GM18520 (cell line): Measurements from ENCODE around the gene NAT14.

Source experiments
- ATAC-seq: cut with Tn5 transposase; IDR thresholded peaks from one replicate; pipeline ENCODE4 v1.9.1; 2021; ENCODE audit not compliant: unreplicated experiment

NAT14 gene

DNA sequence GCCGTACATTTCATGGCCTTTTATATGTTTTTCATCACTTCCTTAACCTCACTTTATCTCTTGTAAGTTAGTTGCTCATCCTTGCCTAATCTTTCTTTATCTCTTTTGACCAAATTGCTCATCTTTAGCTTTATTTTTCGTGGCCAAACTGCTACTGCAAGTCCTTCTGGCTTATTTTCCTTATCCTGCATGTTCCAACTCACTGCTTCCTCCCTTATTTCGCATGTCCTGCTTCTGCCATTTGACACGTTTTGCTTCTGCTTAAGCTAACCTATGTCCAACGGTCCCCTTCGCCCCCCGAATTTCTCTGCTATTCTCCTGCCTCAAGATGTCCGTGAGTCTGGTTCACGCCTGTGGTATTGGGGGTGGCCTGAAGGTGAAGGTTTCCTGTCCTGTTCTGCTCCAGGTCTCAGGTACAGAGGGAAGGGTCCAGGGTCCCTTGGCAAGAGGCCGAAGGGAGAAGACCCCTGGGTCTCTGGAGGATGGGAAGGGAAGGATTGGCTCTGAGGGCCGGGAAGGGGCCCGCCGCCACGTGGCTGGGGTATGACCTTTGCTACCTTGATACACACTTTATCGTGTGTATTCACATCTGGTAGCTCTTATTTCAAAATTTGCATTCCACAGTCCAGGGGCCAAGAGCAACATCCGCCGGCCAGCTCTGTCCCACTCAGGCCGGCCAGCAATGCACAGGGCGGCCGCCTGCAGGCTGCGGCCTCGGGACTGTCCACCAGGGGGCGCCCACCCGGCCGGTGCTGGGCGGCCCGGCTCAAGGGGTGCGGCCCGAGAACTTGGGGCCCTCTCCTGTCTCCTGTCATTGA is 17.5 kb upstream of the NAT14 start:
- ATAC-seq = peak; percentile 61

DNA sequence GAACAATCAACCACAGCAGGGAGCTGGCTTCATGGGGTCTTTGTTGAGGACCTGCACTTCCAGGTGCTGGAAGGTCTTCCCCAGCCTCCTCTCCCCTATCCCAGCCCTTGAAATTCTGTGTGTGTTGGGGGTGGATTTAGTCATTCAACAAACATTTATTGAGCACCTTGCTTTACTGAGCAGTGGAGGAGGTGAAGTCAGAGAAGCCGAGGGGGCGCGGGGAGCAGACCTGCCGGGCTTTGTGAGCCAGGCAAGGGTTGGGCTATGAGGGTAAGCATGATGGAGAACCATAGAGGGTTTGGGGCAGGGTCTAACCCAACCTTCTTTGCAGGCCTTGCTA is 17.0 kb upstream of the NAT14 start:
- no peak for ATAC-seq

DNA sequence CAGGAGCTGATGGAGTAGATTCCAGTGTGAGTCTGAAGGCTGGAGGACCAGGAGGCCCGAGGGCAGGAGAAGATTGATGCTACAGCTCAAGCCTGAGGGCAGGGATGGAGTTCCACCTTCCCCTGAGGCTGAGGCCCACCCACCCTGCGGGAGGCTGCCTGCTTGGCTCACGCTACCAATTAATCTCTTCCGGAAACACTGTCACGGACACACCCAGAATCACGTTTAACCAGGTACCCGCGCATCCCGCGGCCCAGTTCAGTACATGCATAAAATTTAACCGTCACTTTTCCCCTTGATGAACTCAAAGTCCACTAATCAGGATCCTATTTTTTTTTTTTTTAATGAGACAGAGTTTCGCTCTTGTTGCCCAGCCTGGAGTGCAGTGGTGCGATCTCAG is 13.7 kb upstream of the NAT14 start:
- ATAC-seq = no peak

DNA sequence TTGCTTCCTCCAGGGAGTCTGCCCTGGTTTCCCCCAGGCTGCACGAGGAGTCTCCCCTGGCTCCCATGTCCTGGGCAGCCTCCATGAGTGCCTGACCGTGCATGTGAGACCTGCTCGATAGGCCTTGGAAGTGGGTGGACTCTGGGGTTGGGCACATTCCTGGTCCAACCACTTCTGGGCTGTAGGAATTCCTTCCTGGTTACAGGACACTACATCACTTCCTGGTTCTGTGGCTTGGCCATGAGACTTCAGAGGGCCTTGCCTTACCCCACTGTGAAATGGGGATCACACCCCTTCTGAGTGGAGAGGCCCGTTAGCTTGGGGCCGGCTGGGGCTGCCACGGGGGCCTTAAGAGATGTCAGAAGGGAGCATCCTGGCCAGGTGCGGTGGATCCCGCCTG is 12.5 kb upstream of the NAT14 start:
- ATAC-seq = no peak

DNA sequence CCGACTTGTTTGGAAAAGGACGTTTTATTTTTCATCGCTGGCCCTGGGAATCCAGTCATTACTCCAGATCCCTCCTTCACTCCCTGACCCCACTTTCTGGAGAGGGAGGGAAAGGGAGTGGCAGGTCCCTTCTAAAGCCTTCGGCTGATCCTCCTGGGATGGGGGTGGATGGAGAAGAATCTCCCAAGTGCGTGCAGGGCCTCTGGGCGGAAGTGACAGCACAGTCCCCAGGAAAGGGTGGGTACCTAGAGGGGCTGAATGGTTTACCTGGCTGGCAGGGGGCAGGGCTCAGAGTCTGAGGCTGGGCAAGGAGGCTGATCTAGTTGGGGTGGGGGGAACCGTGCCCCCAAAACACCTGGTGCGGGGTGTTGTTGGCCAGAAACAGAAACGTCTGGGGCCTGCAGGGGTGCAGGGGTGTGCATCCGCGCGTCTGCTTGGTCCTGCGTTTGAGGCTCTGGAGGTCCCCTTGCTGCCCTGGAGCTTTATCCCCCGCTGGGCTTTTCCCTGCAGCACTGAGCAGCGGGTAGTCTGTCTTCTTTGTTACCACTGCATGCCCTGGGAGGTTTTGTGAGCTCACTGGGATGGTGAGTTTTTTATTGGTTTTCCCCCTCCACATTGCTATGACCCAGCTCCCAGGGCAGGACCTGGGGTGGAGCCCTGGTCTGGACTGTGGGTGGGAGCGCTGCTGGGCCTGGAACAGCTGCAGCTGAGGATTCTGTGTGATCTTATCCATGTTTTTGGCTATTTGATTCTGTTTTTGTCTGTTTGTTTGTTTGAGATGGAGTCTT is 11.6 kb upstream of the NAT14 start:
- no peak for ATAC-seq

DNA sequence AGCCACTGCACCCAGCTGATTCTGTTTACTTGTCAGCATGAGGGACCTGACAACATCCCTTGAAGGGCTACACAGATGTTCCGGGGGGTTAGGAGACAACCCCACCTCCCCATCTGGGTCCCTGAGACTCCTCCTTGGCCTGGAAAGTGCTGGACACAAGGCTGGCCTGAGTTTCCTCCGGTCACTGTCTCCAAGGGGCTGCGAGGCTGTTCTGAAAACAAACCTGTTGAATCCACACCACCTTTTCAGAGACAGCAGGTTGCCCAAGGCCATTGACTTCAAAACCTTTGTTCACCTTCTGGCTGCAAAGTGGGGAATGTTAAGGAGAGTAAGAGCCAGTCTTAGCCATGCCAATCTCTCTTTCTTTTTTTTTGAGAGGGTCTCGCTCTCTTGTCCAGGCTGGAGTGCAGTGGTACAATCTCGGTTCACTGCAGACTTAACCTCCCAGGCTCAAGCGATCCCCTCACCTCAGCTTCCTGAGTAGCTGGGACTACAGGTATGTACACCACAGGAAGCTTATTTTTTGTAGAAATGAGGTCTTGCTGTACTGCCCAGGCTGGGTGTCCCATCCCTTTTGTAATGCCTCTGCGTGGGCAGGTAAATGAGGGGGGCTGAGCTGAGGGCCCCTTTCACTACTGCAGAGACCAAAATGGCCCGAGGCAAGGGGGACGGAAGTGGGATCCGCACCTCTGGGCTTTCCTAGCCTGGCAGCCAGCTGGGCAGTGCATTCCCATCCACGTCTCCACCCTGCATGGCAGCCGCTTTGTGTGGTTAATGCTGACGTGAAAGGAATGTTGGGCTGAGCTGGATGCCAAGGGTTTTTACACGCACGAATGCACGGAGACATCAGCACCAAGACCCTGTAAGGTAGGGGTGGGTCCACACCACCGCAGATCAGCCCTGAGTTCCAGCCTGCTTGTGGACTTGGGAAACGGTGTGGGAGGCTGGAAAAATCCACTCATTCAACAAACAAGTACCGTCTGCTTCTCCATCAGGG is 10.4 kb upstream of the NAT14 start:
- no peak for ATAC-seq

DNA sequence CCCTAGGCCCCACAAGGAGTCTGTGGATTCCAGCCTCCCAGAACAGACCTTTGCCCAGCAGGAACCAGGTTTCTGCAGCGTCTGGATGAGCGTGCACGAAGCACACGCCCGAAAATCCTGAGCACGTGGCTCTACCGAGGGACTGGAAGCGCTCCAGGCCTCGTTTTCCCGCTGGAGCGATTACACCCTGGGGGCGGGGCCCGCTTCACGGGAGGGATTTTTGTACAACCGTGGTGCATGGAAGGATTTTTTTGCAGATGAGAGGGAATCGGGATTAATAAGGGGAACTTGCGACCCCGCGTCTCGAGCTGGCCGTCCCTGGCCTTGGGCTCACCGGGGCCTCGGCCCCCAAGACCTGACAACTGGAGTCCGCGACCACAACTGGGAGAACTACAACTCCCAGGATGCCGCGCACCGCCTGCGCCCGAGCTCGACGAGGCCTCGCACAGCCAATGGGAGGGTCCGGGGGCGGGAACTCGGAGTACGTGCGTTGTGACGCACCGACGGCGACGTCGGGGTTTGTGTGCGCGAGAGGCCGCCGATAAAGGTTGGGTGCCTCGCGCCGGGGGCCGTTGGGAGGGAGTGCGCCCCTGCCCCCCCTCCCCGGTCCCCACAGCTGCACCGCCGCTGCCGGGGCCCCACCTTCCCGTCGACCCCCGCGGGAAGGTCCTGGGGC is 8.8 kb upstream of the NAT14 start, which contains the start of gene ZNF628:
Gene ZNF628 (plus strand): TSS at position 518 of the 676 bp plus-strand sequence. CDS start 3,294 bp downstream, outside the sequence.
- ATAC-seq = peak; percentile 90

DNA sequence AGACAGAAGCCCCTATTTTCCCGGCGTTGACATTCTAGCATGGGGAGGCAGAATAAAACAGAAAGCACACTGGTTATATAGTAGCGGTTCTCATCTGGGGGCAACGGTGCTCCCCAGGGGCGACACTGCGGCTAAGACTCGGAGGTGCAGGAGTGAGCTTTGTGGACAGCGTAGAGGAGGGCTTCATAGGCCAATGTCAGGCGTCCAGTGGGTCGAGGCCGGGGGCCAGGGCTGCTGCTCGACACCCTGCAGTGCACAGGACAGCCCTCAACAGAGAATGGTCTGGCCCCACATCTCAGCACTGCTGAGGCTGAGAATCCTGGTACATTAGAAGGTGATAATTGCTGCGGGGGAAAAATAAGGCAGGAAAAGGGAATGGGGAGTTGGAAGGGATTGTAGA is 7.1 kb upstream of the NAT14 start:
- no peak for ATAC-seq

DNA sequence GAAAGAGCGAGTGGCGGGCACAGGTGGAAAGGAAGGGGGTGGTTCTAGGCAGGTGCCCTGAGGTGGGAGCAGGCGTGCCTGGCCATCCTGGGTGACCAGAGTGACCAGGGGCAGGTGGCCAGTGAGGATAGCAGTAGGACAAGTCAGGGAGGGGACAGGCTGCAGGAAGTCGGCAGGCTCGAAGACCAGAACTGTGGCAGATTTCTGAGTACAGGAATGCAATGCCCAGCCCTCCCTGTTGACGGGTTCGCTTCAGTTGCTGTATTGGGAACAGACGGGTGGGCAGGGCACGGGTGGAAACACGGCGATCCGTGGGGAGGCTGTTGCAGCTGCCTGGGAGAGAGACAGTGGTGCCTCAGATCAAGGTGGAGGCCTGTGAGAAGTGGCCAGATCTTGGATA is 6.6 kb upstream of the NAT14 start:
- no peak for ATAC-seq

DNA sequence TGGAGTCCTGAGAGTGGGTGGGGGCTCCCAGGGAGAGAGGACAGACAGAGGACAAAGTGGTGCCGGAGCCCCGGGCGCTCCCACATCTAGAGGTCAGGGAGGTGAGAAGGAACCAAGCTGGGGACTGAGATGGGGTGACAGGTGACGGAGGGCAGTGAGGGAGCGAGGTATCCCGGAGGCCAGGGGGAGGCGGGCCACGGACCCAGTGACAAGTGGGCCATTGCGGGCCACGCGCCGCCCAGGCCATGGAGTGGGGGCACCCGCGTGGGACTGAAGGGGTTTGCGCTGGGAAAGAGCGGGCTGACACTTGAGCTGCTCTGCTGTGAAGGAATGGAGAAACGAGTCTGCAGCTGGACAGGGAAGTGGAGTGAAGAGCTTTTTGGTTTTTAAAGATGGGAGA is 5.9 kb upstream of the NAT14 start:
- ATAC-seq = no peak

DNA sequence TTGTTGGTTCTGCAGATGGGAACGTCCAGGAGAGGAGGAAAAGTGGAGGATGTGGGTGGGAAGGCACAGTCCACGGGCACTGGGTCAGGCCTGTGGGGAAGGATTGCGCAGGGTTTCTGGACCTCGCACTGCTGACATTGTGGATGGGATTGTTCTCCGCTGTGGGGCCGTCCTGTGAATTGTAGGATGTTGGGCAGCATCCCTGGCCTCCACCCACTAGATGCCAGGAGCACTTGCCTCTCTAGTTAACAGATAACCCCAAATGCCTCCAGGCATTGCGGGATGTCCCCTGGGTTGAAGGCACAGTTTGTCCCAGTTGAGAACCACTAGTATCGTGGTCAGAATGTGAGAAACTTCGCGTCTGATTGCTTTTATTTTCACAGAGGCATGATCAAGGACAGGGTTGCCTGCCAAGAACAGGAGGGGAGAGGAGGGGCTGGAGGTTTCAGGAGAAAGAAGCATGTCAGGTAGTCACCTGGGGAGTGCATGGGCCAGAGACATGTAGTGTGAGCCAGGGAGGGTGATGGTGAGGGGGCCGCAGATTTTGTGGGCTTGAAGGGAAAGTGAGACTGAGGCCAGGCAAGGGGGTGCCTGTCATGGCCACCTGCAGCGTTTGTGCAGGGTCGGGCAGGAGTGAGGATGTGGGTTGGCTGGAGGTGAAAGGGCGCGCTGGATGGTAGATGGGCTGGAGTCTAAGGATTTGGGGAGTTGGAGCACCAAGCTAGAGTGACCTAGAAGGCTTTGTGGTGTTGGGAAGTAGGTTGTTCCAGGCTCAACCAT is 5.3 kb upstream of the NAT14 start:
- ATAC-seq = no peak

DNA sequence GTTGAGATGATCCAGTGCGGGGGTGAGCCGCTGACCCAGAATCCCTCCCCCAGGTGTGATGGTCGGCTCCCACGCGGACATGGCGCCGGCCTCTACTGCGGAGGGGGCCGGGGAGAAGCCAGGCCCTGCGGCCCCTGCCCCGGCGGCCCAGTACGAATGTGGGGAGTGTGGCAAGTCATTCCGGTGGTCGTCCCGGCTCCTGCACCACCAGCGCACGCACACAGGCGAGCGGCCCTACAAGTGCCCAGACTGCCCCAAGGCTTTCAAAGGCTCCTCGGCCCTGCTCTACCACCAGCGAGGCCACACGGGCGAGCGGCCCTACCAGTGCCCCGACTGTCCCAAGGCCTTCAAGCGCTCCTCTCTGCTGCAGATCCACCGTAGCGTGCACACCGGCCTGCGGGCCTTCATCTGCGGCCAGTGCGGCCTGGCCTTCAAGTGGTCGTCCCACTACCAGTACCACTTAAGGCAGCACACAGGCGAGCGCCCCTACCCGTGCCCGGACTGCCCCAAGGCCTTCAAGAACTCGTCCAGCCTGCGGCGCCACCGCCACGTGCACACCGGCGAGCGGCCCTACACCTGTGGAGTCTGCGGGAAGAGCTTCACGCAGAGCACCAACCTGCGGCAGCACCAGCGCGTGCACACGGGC is 3.7 kb upstream of the NAT14 start:
- no peak for ATAC-seq

DNA sequence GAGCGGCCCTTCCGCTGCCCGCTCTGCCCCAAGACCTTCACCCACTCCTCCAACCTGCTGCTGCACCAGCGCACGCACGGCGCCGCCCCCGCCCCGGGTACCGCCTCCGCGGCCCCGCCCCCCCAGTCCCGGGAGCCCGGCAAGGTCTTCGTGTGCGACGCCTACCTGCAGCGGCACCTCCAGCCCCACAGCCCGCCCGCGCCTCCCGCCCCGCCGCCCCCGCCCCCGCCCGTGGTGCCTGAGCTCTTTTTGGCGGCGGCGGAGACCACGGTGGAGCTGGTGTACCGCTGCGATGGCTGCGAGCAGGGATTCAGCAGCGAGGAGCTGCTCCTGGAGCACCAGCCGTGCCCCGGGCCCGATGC is 3.2 kb upstream of the NAT14 start:
- ATAC-seq = no peak

DNA sequence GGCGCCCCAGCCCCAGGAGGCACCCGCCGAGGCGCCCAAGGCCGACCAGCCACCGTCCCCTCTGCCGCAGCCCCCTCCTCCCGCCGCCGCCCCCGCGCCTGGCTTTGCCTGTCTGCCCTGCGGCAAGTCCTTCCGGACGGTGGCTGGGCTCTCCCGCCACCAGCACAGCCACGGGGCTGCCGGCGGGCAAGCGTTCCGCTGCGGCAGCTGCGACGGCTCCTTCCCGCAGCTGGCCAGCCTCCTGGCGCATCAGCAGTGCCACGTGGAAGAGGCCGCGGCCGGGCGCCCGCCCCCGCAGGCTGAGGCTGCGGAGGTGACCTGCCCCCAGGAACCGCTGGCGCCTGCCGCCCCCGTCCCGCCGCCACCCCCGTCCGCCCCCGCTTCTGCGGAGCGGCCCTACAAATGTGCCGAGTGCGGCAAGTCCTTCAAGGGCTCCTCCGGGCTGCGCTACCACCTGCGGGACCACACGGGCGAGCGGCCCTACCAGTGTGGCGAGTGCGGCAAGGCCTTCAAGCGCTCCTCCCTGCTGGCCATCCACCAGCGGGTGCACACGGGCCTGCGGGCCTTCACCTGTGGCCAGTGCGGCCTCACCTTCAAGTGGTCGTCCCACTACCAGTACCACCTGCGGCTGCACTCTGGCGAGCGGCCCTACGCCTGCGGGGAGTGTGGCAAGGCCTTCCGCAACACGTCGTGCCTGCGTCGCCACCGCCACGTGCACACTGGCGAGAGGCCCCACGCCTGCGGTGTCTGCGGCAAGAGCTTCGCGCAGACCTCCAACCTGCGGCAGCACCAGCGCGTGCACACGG is 2.6 kb upstream of the NAT14 start:
- ATAC-seq = no peak

DNA sequence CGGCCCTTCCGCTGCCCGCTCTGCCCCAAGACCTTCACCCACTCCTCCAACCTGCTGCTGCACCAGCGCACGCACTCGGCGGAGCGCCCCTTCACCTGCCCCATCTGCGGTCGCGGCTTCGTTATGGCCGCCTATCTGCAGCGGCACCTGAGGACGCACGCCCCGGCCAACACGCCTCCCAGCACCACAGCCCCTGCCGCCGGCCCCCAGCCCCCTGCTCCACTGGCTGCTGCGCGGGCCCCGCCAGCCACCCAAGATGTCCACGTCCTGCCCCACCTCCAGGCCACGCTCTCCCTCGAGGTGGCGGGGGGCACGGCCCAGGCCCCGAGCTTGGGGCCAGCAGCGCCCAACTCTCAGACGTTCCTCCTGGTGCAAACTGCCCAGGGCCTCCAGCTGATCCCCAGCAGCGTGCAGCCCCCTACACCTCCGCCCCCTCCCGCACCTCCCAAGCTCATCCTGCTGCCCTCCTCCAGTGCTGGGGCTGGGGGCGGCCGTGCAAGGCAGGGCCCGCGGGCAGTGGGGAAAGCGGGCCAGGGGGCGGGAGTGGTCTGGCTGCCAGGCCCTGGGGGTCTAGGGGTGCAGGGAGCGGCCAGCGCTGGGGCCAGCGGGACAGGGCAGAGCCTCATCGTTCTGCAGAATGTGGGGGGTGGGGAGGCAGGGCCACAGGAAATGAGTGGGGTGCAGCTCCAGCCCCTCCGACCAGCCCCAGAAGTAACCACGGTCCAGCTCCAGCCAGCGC is 1.9 kb upstream of the NAT14 start:
- ATAC-seq = no peak

DNA sequence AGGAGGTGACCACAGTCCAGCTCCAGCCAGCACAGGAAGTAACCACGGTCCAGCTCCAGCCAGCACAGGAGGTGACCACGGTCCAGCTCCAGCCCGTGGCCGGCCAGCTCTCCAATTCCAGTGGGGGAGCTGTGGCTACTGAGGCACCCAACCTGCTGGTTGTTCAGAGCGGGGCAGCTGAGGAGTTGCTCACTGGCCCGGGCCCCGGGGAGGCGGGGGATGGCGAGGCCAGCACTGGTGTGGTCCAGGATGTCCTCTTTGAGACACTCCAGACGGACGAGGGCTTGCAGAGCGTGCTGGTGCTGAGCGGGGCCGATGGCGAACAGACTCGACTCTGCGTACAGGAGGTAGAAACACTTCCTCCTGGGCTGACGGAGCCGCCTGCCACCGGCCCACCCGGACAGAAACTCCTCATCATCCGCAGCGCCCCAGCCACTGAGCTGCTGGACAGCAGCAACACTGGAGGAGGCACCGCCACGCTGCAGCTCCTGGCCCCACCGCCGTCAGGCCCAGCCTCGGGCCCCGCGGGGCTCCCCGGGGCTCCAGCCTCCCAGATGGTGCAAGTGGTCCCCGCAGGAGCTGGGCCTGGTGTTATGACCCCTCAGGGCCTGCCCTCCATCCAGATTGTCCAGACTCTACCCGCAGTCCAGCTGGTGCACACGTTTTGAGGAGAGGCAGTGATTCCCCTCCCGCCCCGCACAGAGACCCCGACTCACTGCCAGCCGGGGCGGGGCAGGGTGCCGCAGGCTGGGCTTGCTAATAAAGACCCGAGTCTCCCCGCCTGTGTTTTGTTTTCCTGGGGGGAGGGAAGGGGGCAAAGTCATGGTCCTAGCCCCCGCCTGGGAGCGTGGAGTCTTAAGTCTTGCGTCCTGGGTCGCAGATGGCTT is 1.0 kb upstream of the NAT14 start:
- ATAC-seq = no peak

DNA sequence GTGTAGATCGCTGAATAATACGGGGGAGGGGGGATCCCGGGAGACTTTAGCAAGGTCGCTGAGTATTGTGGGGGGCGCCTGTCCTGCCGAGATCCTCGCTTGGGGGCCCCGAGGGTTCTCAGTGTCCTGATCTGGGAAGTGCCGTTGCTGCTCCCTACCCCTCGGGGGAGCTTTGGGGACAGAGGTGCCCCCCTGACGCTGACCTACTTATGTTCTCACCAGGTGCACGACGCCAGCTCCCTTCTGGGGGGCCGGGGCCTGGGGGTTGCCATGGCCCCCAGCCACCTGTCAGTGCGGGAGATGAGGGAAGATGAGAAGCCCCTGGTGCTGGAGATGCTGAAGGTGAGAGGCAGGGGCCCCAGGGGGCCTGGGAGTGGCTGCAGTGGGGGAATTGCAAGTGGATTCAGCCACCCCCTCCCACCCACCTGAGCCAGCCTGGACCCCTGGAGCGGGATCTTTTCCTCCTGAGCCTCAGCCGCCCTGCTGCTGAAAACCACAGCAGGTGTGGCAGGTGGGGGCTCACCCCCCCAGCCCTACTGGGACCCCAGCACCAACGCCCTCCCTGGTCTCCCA is 537 bp downstream of the NAT14 start:
- ATAC-seq = no peak
